Prostate gland (tissue), 2 donors: Measurements from ENCODE around the gene FUNDC2.

ENCODE experiments used
- CTCF ChIP-seq, 4 experiments: fragments of 200-600 bp in 2 of 4; fragments of 450-650 bp in 2 of 4; sonication (generic) in 2 of 4; IDR thresholded peaks; 1 replicate in 3 of 4; 2 replicates in 1 of 4; pipeline ENCODE4 v1.5.1; 2016 to 2019; ENCODE audit warnings: antibody characterized with exemption in 4 of 4, mild to moderate bottlenecking in 2 of 4, moderate library complexity in 2 of 4
- POLR2A ChIP-seq: fragments of 450-650 bp; IDR thresholded peaks from one replicate; pipeline ENCODE4 v1.6.1; 2016; ENCODE audit warnings: antibody characterized with exemption, mild to moderate bottlenecking

GRCh38 chrX:154986826-154987575 lies 39.6 kb upstream of the FUNDC2 start:
- TF ChIP-seq CTCF (IDR thresholded peaks at IDR 0.05) (no peak), POLR2A (no peak)
